Measurements from ENCODE around the gene MCF2L2. TPM values are rescaled to one million over a fixed set of nuclear protein-coding genes. Genes with fewer than 3 reads are reported as not detected.

Gene MCF2L2
- total RNA-seq, 1 donor from 2014 or later = 0.43 TPM

DNA sequence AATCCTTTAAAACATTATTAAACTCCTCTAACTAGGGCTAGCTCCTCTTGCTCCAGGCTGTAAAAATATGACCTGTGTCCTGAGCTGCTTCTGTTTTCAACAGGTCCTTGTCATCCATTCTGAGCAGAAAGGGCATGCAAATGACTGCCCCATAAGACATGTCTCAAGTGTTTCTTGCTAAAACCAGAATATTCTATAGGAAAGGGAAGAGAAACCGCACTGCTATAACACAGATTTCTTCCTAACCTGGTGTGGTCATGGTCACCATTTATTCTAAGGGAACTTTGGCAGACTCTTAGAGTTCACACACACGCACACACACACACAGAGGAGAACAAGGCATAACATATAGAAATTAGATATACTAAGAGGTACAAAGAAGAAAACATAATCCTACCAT lies 209.6 kb downstream of the MCF2L2 start:
- Mint-ChIP-seq H3K4me1 (ENCODE audit: low read depth) (no peaks in the 10 kb centered on the region), H3K27ac (no peak overlapping the region)

DNA sequence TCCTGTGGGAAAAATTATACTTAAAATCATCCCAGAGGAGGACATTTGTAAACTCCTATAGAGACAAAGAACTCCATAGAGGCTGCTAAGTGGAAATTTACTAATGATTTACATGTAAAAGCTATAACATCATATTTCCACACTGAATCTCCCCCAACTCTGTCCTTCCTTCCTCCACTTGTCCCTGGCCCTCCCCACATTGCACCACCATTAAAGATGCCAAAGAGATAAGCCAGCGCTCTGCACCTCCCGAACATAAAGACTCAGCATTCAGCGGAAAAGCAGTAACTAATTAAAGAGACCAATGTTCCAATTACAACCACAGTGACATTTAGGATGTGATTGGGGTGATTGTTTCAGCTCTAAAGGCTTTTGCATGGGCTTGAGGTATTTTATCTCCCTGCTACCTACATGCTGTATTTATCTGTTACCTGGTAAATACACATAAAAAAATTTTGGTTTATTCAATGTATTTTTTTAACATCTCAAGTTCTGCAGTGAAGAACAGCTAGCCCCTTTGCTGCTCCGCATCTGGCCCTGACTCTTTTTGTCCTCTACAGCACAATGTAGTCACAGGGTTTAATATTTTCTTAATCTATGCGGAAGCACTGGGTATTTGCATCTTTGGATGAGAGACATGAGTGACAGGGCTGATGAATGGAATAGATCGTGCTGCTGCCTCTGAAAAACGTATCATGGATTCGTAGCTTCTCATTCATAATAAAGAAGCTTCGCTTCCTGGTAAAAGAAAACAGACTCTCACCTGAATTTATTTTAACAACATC lies 210.7 kb downstream of the MCF2L2 start:
- no peaks in the 10 kb centered on the region for H3K27me3 Mint-ChIP-seq

More for the DNA sequence above, 209.6 kb downstream of the MCF2L2 start:
- H3K9me3 Mint-ChIP-seq (ENCODE audit: low read depth) = no peaks in the 10 kb centered on the region
- no peaks in the 10 kb centered on the region for H3K27me3 Mint-ChIP-seq
- H3K36me3 Mint-ChIP-seq (ENCODE audit: insufficient read depth) = no peaks in the 10 kb centered on the region
- TF ChIP-seq, protein P1, sequence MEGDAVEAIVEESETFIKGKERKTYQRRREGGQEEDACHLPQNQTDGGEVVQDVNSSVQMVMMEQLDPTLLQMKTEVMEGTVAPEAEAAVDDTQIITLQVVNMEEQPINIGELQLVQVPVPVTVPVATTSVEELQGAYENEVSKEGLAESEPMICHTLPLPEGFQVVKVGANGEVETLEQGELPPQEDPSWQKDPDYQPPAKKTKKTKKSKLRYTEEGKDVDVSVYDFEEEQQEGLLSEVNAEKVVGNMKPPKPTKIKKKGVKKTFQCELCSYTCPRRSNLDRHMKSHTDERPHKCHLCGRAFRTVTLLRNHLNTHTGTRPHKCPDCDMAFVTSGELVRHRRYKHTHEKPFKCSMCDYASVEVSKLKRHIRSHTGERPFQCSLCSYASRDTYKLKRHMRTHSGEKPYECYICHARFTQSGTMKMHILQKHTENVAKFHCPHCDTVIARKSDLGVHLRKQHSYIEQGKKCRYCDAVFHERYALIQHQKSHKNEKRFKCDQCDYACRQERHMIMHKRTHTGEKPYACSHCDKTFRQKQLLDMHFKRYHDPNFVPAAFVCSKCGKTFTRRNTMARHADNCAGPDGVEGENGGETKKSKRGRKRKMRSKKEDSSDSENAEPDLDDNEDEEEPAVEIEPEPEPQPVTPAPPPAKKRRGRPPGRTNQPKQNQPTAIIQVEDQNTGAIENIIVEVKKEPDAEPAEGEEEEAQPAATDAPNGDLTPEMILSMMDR (IDR thresholded peaks at IDR 0.05; ENCODE audit: unreplicated experiment) = no peak
- DNase-seq (ENCODE audit: low spot score, unreplicated experiment) = no peak
- no peak overlapping the region for H3K4me3 Mint-ChIP-seq (ENCODE audit: low read depth)

DNA sequence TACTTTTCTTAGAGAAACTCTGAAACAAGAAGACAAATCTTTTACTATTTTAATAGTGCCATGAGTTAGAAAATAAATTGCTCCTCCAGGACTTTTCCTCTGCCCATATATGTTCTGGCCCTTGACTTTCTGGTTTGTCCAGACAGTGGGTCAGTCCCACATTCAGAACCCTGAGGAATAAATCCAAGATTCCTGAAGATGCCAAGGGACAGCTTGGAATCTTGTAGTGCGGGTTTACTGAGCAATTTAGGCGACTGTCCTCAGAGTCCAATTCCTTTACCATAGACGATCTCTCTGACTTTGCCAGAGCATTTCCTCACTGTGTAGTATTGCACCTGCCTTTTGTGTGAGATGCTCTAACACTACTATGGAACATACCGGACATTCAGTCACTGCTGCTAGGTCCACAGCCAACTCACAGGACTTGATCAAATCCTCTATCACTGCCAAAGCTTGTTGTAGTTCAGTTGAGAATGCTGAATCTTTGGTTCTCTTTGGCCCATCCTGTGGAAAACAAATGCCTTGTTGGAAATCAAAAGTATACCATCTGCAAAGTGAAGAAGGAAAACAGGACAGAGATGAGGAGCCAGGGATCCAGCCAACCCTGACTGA lies 212.7 kb downstream of the MCF2L2 start:
- TF ChIP-seq, protein P1 (IDR thresholded peaks at IDR 0.05; ENCODE audit: unreplicated experiment) = no peak
- Mint-ChIP-seq H3K4me1 (ENCODE audit: low read depth) (no peaks in the 10 kb centered on the region), H3K27ac (no peak overlapping the region), H3K36me3 (ENCODE audit: insufficient read depth) (no peaks in the 10 kb centered on the region), H3K9me3 (ENCODE audit: low read depth) (no peaks in the 10 kb centered on the region), H3K4me3 (ENCODE audit: low read depth) (no peak overlapping the region), H3K27me3 (peaks cover 2% of the 10 kb centered on the region)
- DNase-seq (ENCODE audit: low spot score, unreplicated experiment) = no peak

More for the DNA sequence above, 210.7 kb downstream of the MCF2L2 start:
- Mint-ChIP-seq H3K27ac (no peak overlapping the region), H3K9me3 (ENCODE audit: low read depth) (no peaks in the 10 kb centered on the region), H3K4me1 (ENCODE audit: low read depth) (no peaks in the 10 kb centered on the region), H3K4me3 (ENCODE audit: low read depth) (no peak overlapping the region), H3K36me3 (ENCODE audit: insufficient read depth) (no peaks in the 10 kb centered on the region)
- DNase-seq (ENCODE audit: low spot score, unreplicated experiment) = no peak
- TF ChIP-seq, protein P1 (IDR thresholded peaks at IDR 0.05; ENCODE audit: unreplicated experiment) = no peak

DNA sequence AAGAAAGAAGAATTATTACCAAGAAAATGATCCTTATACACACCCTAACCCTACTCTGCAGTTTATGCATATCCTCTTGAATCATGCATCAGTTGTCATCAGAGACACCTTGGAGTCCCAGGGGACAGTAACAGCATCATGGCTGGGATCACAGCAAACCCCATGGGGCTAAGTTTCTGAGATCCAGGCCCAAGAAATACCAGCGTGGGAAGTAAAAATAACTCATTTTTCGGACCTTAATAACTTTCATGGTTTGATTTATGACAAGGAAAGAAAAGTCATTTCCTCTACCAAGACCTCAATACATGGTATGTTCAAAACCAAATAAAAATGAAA lies 214.2 kb downstream of the MCF2L2 start:
- no peak for DNase-seq (ENCODE audit: low spot score, unreplicated experiment)
- Mint-ChIP-seq H3K36me3 (ENCODE audit: insufficient read depth) (no peaks in the 10 kb centered on the region), H3K4me3 (ENCODE audit: low read depth) (no peak overlapping the region), H3K27ac (no peak overlapping the region), H3K9me3 (ENCODE audit: low read depth) (no peaks in the 10 kb centered on the region), H3K4me1 (ENCODE audit: low read depth) (no peaks in the 10 kb centered on the region), H3K27me3 (peaks cover 2% of the 10 kb centered on the region)
- TF ChIP-seq, protein P1 (IDR thresholded peaks at IDR 0.05; ENCODE audit: unreplicated experiment) = no peak

DNA sequence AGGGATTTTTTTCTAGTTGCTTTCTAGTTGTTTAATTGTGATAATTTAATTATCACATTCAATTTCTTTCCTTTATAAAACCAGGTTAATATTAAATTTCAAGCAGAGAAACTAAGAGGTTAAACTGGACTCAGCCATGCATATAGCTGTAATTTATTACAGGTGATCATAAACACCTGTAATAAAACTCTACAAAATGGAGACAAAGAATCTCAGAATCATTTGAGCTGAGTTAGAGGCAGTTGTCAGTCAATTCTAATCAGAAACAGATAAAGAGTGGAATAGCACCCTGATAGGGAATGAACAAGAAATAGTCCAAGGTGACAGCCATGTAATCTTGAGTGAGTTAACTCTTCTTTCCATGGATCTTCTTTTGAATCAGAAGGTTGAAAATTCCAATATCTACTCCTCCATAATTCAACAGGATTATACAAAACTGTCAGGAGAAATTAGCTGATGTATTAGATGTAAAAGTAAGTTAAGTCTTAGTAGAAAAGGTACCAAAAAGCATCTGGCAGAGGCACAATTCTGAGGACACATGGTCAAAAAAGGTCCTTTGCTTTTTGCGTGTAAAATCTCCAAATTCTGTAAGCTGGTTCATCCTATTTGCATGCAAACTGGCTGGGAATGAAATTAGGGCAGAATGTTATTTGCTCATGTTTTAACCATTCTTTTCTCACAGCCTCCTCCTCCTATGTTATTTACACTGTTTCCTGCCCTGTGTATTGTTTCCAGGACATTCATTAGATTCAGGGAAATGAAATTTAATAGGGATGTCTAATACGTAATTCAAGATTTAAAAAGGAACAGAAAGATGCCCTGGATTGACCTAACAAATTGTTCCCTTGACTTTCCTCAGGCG lies 214.8 kb downstream of the MCF2L2 start:
- no peak for DNase-seq (ENCODE audit: low spot score, unreplicated experiment)
- Mint-ChIP-seq H3K36me3 (ENCODE audit: insufficient read depth) (no peaks in the 10 kb centered on the region), H3K4me3 (ENCODE audit: low read depth) (no peak overlapping the region), H3K4me1 (ENCODE audit: low read depth) (no peaks in the 10 kb centered on the region), H3K27me3 (peaks cover 2% of the 10 kb centered on the region), H3K27ac (no peak overlapping the region), H3K9me3 (ENCODE audit: low read depth) (no peaks in the 10 kb centered on the region)
- TF ChIP-seq, protein P1 (IDR thresholded peaks at IDR 0.05; ENCODE audit: unreplicated experiment) = no peak
